Measurements from ENCODE around the gene PIWIL1.

The PIWIL1 gene

GRCh38 chr12:130394906-130395305 lies 57.2 kb downstream of the PIWIL1 start:
- no peaks in the 10 kb centered on the region for H3K36me3 Mint-ChIP-seq (ENCODE audit: low read depth)
- peaks cover 8% of the 10 kb centered on the region for H3K27me3 Mint-ChIP-seq (ENCODE audit: low read depth)
- H3K4me1 Mint-ChIP-seq, result peaks cover 4% of the 10 kb centered on the region
- H3K27ac Mint-ChIP-seq, result no peak overlapping the region
- TF ChIP-seq CTCF (IDR thresholded peaks at IDR 0.05; ENCODE audit: unreplicated experiment in 3 of 3), result no peak
- H3K9me3 Mint-ChIP-seq, result peaks cover 2% of the 10 kb centered on the region
- no peak overlapping the region for H3K4me3 Mint-ChIP-seq

- no peak overlapping the region for H3K4me3 Mint-ChIP-seq
- no peak for TF ChIP-seq CTCF (IDR thresholded peaks at IDR 0.05; ENCODE audit: unreplicated experiment in 3 of 3)
- no peaks in the 10 kb centered on the region for H3K36me3 Mint-ChIP-seq (ENCODE audit: low read depth)
- H3K27me3 Mint-ChIP-seq (ENCODE audit: low read depth), result no peaks in the 10 kb centered on the region
- H3K4me1 Mint-ChIP-seq, result peaks cover 4% of the 10 kb centered on the region
- no peaks in the 10 kb centered on the region for H3K9me3 Mint-ChIP-seq
- H3K27ac Mint-ChIP-seq, result no peak overlapping the region
These were observed 59.0 kb downstream of the PIWIL1 start for GRCh38 chr12:130396667-130397066.

- no peak for TF ChIP-seq CTCF (IDR thresholded peaks at IDR 0.05; ENCODE audit: unreplicated experiment in 3 of 3)
- no peaks in the 10 kb centered on the region for H3K9me3 Mint-ChIP-seq
- H3K4me1 Mint-ChIP-seq, result peaks cover 4% of the 10 kb centered on the region
- H3K36me3 Mint-ChIP-seq (ENCODE audit: low read depth), result no peaks in the 10 kb centered on the region
- H3K27ac Mint-ChIP-seq, result no peak overlapping the region
- no peaks in the 10 kb centered on the region for H3K27me3 Mint-ChIP-seq (ENCODE audit: low read depth)
- no peak overlapping the region for H3K4me3 Mint-ChIP-seq
These were observed 60.6 kb downstream of the PIWIL1 start for GRCh38 chr12:130398100-130398848.

GRCh38 chr12:130401703-130402102 lies 64.0 kb downstream of the PIWIL1 start:
- no peaks in the 10 kb centered on the region for H3K9me3 Mint-ChIP-seq
- TF ChIP-seq CTCF (IDR thresholded peaks at IDR 0.05; ENCODE audit: unreplicated experiment in 3 of 3), result peak; percentile 32 to 63 (median 42)
- H3K36me3 Mint-ChIP-seq (ENCODE audit: low read depth), result no peaks in the 10 kb centered on the region
- H3K27ac Mint-ChIP-seq, result no peak overlapping the region
- H3K4me3 Mint-ChIP-seq, result no peak overlapping the region
- H3K27me3 Mint-ChIP-seq (ENCODE audit: low read depth), result no peaks in the 10 kb centered on the region
- H3K4me1 Mint-ChIP-seq, result peaks cover 4% of the 10 kb centered on the region

- Mint-ChIP-seq H3K36me3 (ENCODE audit: low read depth) (no peaks in the 10 kb centered on the region), H3K4me3 (no peak overlapping the region), H3K27ac (no peak overlapping the region)
These were observed 67.6 kb downstream of the PIWIL1 start for GRCh38 chr12:130405332-130405731.

More at GRCh38 chr12:130405332-130405731, 67.6 kb downstream of the PIWIL1 start:
- no peaks in the 10 kb centered on the region for H3K27me3 Mint-ChIP-seq (ENCODE audit: low read depth)
- no peaks in the 10 kb centered on the region for H3K4me1 Mint-ChIP-seq
- H3K9me3 Mint-ChIP-seq, result no peaks in the 10 kb centered on the region
- TF ChIP-seq CTCF (IDR thresholded peaks at IDR 0.05; ENCODE audit: unreplicated experiment in 3 of 3), result no peak
